Midbrain (tissue), 1 donor: ENCODE results near the gene SMIM41.
A peak's percentile ranks its signal among the peaks of the same experiment; 100 is the strongest.

Experiments
- DNase-seq: peaks from one replicate; lab custom pipeline; 2025; lab: John Stamatoyannopoulos, UW

The SMIM41 gene

DNA sequence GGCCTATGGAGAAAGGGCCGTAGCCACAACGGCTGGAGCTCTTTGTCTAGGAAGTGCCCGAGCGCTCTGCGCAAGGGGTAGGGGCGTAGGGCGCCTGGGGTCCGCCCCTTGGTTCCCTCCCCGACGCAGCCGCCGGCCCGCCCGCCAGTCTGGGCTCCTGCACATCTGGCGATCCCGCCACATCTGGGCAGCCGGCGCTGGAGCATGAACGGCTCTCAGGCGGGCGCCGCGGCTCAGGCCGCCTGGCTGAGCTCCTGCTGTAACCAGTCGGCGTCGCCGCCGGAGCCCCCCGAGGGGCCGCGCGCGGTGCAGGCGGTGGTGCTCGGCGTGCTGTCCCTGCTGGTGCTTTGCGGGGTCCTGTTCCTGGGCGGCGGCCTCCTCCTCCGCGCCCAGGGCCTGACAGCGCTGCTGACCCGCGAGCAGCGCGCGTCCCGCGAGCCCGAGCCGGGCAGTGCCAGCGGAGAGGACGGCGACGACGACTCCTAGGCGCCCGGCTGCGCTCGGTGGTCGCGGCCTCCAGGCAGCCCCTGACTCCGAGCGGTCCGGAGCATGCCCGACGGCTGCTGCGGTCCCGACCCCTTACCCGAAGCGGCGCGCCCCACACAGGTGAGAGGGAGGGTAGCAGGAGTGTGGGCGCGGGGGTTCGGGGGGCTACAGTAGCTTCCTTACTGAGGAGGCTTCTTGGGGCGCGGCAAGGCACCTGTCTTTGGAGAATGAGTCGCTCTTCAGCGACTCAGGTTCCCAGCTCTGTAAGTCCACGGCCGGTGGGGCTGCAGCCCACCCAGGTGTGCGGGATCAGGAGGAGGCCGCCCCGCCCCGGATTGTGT, at the start of gene SMIM41:
Gene SMIM41, plus strand, starts transcription at position 129 of the 827 bp plus-strand sequence. Its CDS starts 76 bp downstream, at position 205.
- no peak for DNase-seq

DNA sequence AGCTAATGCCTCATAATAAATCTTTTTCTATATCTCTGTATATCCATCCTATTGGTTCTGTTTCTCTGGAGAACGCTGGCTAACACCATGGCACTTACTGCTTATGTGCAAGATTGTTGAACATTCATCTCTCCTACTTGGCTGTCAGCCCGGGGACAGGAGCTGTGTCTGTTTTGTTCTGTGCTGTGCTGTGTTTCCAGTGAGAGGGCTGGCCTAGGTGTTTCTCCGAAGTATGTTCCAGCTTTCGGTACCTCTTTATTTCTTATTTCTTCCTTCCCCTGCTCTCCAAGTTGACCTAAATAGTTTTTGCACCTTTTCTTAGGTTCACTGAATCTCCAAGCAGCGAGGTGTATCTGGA, 47.1 kb upstream of the SMIM41 start:
- DNase-seq = peak; percentile 72

DNA sequence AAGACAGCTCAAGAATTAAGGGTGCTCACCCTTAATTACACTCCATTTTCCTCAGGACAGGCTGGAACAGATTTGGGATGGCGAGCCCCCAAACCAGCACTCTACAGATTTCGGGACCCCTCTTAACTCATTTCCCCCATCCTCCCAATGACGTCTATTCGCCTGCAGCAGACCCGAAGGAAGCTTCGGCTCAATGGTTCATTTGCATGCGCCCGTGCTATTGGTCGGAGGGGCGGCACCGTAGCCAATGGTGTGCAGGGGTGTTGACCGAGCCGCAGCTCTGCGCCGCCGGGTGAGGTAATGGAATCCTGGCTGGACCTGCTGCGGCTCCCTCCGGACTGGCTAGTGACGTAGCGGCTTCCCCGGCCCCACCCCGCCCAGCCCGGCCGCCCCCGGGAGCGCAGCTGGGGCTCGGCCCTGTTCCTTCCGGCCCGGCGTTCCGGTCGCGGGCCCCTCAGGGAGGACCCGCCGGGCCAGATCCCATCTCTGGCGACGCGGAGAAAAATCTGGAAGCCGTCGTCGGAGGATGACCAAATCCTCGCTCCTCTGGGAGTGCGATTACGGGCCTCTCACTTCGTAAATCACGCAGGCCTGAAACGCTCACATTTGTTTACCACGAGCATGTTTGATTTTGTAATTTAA, 46.6 kb upstream of the SMIM41 start:
- DNase-seq = peak; percentile 95

DNA sequence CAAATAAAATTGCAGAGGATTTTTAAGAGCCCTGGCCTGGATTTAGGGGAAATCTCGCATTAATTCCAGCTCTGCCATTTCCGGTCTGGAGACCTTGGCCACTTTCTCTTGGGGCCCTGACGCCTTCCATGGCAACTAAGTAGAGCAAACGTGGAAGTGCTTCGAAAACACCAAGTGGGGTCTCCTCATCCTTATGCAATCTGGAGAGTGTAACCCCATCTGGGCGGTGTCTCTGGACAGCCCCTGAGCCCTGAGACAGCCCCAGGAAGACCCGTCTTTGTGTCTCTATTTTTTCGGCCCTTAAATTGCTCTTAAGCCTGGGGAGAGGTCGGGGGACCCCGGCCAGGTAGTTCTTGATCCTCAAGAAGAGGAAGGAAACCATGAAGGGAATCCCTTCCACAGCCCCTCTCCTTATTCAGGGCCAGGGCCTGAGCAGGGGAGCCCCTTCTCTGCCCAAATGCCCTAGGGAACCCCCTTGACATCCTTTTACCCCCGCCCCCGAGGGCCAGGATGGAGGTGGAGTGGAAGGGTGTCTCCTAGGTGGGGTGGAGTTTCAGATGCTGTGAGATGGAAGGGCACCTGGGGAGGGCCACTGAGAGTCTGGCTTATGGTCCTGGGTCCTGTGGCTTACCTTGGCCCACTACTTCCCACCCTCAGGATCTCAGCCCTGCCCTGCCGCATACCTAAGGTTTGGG, 45.9 kb upstream of the SMIM41 start:
- no peak for DNase-seq

DNA sequence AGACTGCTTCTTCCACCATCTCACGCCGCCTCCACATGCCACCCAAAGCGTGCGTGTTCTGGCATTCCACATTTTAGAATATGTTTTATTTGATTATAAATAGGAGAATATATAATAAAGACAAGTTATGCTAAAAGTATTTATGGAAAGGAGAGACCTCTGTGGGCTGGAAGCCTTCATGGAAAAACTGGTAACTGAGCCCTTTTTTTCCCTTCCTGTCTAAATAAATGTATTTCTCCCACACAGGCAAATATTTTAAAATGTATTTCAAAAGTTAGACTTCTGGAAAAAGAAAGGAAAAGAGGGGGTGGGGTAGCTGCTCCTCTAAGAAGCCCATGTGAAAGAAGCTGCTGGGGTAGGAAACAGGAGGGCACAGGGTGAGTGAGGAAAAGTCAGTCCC, 44.3 kb upstream of the SMIM41 start:
- no peak for DNase-seq

DNA sequence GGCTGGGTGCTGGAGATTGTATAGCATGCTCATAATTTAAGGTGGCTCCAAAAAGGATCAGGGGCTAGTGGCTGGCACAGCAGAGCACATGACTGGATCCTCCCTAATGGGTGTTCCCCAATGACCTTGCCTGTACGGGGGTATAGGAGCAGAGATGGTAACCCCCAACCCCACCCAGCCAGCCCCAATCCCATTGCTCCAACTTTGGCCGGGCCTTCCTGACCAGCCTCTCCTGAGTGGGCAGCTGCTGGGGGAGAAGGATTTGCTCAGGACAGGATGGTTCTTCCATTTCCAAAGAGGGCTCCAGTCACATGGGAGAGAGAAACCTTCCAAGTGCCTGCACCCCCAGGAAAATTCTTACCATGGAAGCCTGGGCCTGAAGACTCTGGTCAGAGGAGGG, 43.6 kb upstream of the SMIM41 start:
- DNase-seq = no peak

DNA sequence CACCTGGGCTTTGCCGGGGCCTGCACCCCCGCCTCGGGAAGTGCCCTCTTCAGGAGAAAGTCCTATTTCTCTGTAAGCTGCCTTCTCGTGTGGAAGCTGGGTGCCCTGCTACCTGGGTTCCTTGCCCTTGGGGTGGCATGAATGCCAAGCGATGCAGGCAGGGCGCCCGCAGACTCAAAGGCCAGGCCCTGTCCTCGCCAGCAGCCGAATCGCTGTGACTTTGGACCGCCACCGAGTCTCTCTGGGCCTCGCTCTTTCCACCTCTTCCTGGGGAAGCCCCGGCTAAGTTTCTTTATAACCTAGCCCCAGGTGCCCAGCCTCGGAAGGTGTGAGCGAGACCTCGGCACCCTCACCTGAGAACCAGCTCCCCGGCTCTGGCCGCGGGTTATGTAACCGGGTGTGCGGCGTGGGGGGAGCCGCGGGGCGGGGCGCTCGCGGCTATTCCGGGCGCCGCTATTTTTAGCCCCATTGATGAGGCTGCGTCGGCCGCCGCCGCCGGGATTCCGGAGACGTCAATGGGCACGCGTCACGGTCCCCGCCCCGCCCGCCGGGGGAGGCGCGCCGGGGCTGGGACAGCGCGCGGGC, 42.8 kb upstream of the SMIM41 start:
- DNase-seq = peak; percentile 76

DNA sequence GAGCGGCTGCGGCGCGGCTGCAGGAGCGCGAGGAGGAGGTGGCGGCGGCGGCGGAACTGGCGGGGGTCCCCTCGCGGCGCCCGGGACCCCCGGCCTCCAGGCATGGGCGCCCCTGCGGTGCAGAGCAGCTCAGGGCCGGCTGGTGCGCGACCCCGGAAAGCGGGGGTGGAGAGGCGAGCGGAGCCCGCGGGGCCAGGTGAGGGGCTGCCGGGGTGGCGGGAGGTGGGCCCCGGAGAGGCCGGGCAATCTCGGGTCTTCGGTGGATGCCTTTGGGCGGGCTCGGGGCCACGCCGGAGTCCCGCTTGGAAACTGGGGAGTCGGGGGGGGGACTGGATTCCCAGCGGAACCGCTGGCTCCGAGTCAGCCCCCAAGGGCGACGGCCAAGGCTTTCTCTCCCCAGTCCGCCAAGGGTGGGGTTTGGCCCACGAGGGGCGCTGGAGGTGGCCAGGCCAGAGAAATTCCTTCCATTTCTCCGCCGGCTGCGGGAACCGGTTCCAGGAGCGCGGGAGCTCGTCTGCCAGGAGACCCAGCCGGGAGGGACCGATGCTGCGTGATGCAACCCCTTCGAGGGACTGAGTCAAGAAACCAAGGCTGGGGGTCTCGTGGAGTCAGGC, 42.1 kb upstream of the SMIM41 start:
- DNase-seq = peak; percentile 27

DNA sequence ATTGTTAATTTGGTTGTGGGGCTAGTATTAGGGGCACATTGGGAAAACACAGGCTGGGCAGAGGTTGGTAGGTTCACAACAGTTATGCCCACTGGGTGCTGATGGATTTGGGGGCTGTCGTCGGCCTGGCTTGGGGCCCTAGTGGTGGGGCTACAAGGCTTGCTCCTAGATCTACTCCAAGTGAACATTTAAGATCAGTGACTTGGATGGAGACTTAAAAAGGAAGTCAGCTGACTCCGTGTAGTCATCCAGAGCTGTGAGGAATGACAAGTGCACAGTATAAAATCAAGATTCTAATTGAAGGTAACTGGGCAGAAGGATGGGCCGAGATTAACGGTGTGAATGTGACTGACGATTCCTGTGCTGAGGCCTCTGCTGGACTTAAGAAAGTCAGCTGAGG, 41.1 kb upstream of the SMIM41 start:
- DNase-seq = no peak

DNA sequence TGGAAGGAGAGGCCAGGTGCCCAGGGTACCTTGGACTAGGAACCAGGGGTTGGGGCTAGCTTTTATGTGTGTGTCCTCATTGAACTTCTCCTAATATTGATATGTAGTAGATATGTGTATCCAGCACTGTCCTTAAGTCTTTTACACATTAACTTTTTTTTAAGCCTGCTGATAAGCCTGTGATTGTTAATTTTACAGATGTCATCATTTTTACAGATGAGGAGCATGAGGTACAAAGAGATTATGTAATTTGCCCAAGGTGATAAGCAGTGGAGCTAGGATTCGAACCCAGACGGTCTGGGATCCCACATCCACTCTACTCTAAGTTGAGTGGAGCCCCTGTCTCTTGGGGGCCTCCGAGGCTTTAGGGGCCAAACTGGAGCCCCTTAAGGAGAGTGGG, 38.5 kb upstream of the SMIM41 start:
- DNase-seq = no peak

DNA sequence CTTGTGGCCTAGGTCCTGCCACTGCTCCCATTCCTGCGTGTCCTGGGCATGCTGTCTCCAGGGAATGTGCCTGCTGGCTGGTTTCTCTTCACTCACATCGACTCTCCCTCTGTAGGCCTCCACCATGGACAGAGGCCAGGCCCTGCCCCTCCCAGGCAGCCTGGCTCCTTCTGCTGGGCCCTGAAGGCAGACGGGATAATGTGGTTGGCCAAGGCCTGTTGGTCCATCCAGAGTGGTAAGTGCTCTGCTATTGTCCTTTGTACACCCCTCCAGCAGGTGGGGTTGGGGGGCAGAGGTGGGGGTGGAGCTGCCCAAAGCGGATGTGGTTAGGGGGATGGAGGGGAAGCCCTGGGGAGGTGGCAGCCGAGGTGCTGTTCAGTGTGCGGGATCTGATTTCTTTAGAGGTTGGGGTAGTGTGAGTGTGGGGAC, 37.8 kb upstream of the SMIM41 start:
- DNase-seq = no peak

DNA sequence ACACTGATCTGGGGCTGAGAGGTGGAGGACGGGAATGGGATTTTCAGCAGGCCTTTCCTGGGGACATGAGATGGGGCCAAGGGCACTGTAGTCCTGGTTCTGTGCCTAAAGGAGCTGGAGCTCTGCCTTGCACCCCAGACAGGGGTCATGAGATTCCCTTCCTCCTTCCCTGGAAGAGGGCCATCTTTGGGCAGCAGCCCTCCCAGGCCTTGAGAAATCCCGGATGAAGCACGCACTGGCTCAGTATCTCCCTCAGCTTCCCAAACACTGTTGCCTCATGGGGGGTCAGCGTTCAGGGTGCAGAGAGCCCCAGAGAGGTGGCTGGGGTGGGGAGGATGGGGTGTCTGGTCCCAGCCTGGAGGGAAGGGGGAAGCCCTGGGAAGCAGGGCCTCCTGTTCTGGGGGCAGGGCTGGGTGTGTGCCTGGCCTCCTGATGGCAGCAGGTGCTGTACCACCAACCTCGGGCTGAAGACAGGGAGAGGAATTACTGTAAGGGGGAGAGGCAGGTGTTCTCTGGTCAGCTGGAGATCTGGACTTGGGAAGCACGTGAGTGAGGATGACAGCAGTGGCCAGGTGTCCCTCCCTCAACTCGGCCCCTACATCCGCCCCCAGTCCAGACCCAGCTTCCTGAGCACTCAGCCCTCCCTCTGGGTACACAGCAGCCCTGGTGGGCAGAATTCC, 36.7 kb upstream of the SMIM41 start:
- DNase-seq = no peak

DNA sequence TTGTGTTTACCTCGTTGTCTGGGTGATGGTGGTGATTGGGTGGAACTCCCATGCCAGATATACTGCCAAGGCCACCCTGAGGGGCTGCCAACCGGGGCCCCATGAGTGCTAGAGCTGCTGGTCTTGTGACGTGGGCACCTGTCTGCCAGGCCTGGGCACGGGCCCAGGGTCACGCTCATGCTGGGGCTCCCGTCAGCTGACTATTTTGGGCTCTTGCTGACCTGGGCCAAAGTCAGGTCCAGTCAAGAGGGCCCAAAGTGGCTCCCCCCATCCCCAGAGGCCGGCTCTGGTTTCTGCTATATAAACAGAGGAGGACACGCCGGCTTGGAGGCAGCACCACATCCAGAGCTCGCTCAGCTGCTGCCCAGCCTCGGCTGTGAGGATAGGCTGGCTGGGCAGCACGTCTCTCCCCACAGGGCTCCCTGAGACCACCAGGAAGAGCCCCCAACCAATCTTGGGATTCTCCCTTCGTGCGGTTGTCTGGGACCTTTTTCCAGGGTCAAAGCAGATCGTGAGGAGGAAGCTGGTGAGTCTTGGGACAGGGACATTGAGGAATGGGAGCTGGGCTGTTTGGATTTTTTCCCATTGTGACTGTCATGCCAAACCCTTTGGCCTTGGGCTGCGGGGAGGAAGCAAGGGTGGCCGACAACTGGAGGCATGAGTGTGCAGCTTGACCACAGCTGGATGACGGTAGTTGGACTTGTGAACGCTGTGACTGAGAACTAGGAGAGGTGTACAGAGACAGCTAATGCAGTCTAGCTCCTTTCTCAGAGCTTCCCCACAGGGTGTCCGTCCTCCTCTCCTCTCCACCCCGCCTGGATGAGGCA, 35.9 kb upstream of the SMIM41 start:
- no peak for DNase-seq

DNA sequence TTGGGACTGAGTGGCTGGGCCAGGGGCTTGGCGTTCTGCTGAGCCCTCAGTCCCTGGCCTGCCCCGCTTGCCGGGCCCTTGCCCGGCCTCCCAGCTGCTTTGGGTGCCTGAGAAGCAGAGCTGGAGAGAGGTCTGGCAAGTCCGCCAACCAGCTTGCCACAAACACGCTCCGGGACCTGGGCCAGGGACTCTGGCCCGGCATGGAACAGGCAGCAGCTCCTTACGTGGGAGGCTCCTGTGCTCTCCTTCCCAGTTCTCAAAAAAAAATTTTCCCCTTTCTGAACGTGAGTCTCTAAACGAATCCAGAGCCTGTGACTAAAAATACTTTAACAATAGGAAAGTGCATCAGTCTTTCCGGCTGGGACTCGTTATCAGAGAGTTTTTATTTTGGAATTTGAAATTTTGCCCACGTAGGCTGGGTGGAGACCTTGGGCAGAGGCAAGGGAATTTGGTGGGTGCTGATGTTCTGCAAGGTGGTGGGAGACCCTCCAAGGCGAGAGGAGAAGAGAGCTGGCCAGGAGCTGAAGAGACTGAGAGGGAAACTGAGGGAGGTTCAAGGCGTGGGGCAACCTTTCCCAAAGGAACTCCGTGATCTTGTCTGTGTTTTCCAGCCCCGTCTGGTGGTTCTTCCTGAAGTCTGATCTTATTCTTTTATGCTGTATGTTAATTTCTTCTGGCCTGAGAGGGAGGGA, 35.1 kb upstream of the SMIM41 start:
- peak; percentile 74 for DNase-seq

DNA sequence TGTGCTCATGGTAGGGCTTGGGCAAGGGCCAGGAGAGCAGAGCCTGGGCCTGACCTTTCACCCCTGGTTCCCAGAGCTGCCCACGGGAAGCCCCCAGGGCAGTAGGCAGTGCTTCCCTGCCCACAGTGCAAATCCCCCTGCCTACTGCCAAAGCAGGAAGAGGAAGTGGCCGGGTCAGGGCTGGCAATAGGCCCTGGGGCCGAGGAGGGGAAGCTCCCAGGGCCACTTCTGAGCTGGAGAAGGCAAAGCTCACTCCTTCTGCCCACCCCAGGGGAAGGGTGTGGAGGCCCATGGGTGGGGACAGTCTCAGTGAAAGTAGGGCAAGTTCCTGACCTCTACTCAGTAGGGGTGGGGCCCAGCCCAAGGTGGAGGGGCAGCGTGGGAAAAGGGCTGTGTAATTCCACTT, 33.7 kb upstream of the SMIM41 start:
- no peak for DNase-seq

DNA sequence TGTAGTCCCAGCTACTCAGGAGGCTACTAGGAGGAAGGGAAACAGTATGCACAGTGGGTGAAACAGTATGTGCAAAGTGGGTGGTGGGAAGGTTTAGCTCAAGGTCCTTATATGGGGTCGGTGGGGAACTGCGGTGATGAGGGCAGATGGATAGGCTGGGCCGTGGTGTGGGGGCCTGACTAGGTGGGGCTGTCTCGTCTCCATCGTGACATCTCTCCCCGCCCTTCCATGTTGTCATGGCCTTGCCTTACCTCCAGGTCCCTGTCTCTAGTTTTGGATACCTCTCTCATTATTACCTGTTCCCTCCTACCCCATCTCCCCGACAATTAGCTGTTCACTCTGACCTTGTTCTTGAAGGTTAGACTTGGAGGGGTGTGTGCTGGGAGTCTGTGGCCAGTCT, 32.6 kb upstream of the SMIM41 start:
- no peak for DNase-seq

DNA sequence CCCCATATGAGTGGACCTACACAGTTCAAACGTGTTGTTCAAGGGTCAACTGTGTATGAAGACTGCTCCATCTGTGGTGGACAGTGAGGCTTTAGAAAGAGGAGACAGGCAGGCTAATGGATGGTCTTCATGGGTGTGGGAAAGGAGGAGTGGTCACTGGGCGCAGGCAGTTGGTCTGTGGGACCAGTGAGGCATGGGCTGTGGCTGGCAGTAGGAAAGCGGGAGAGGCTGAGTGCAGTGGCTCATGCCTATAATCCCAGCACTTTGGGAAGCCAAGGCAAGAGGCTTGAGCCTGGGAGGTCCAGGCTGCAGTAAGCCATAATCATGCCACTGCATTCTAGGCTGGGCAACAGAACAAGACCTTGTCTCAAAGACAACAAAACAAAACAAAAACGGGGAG, 30.2 kb upstream of the SMIM41 start:
- DNase-seq = no peak

DNA sequence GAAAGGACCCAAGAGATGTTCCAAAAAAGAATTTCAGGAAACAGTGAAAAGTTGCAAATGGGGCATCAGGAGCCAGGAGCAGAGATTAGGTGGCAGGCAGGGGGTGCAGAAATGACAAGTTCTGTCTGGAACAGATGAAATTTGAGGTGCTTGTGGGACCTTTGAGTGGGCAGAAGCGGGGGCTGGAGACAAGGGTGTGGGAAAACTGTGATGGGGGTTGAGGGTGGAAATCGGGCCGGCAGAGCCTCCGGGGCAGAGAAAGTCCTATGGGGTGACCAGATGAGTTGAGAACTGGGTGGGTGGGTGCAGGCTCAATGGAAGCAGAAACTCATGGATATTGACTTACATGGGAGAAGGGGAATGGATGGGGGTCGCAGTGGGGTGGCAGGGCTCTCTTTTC, 29.8 kb upstream of the SMIM41 start:
- DNase-seq = no peak

DNA sequence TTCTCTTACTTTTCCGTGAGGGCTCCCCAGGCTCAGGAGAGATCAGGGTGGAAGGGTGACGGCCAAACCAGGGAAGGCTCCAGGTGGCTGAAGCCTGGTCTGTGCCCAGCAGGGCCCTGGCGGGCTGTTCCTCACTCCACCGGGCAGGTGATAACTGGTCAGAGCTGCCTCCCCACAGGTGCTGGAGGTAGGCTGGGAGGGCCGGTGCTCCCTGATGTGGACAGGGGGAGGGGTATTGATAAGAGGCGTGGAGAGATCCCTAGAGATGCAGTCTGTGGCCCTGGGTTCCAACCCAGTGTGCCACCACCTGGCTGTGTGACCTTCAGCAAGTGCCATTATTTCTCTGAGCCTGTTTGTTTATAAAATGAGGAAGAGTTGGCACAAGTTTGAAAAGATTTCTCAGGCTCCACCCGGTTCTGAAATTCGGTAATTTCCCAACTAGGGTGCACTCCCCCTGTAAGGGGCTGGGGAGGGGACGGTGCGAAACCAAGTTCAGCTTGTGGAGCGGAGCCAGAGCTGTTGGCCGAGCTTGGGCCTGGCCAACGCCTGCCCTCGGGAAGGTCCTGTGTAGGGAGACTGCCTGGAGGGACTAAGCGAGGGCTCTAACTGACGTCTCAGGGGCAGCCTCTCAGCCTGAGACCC, 29.3 kb upstream of the SMIM41 start:
- no peak for DNase-seq
